Liver (tissue), 9 donors: Measurements from ENCODE around the gene RALGAPA2. TPM values are rescaled to one million over a fixed set of nuclear protein-coding genes. Genes with fewer than 3 reads are reported as not detected.

Source experiments
- DNase-seq: peaks from one replicate; pipeline ENCODE4 v3.0.0-alpha.2; 2017; ENCODE audit warnings: low spot score
- H3K27ac ChIP-seq, 2 donors: one replicate each; pipeline ENCODE4 v1.7.0; 2013; ENCODE audit warnings: inconsistent platforms in 2 of 2, low read length in 2 of 2, control low read depth in 1 of 2, low read depth in 1 of 2, mild to moderate bottlenecking in 1 of 2
- H3K27me3 ChIP-seq, 4 donors: one replicate each; pipeline versions ENCODE4 v1.6.1 to v1.7.0; 2013; ENCODE audit warnings: low read length in 3 of 4, inconsistent platforms in 1 of 4, mild to moderate bottlenecking in 1 of 4, moderate library complexity in 1 of 4; ENCODE audit not compliant: control insufficient read depth in 4 of 4, insufficient read depth in 4 of 4
- H3K36me3 ChIP-seq, 4 donors: one replicate each; pipeline versions ENCODE4 v1.6.1 to v1.7.0; 2013; ENCODE audit warnings: low read length in 3 of 4, mild to moderate bottlenecking in 3 of 4, low read depth in 1 of 4, moderate library complexity in 1 of 4; ENCODE audit not compliant: control insufficient read depth in 4 of 4, insufficient read depth in 3 of 4
- H3K4me1 ChIP-seq, 4 donors: one replicate each; pipeline versions ENCODE4 v1.6.1 to v1.7.0; 2013; ENCODE audit warnings: low read length in 3 of 4, mild to moderate bottlenecking in 3 of 4, moderate library complexity in 1 of 4; ENCODE audit not compliant: control insufficient read depth in 4 of 4, insufficient read depth in 4 of 4
- H3K4me3 ChIP-seq, 3 donors: one replicate each; pipeline versions ENCODE4 v1.6.1 to v1.7.0; 2013; ENCODE audit warnings: low read length in 3 of 3, control low read depth in 1 of 3, low read depth in 1 of 3, mild to moderate bottlenecking in 1 of 3
- H3K9ac ChIP-seq, 2 donors: one replicate each; pipeline ENCODE4 v1.7.0; 2013; ENCODE audit warnings: low read length in 2 of 2, mild to moderate bottlenecking in 2 of 2, moderate library complexity in 2 of 2, control low read depth in 1 of 2, low read depth in 1 of 2
- H3K9me3 ChIP-seq, 4 donors: one replicate each; pipeline versions ENCODE4 v1.6.1 to v1.7.0; 2013; ENCODE audit warnings: low read length in 3 of 4; ENCODE audit not compliant: control insufficient read depth in 4 of 4
- EGR1 ChIP-seq, 2 donors: IDR thresholded peaks; 2 replicates each; pipeline ENCODE4 v1.6.1; 2016 to 2018; ENCODE audit warnings: antibody characterized with exemption in 2 of 2, low read depth in 2 of 2
- FOXA1 ChIP-seq: IDR thresholded peaks from 2 replicates; pipeline ENCODE4 v1.6.1; 2016; ENCODE audit warnings: antibody characterized with exemption
- FOXA2 ChIP-seq: IDR thresholded peaks from 2 replicates; pipeline ENCODE4 v1.6.1; 2016; ENCODE audit warnings: antibody characterized with exemption
- GABPA ChIP-seq, 2 donors: IDR thresholded peaks in 1 of 2; conservative IDR thresholded peaks in 1 of 2; 2 replicates each; pipeline ENCODE4 v1.6.1; 2016; ENCODE audit warnings: antibody characterized with exemption in 2 of 2, mild to moderate bottlenecking in 1 of 2, moderate library complexity in 1 of 2
- HNF4A ChIP-seq, 2 donors: conservative IDR thresholded peaks; 2 replicates each; pipeline ENCODE4 v1.6.1; 2016; ENCODE audit warnings: antibody characterized with exemption in 2 of 2, mild to moderate bottlenecking in 2 of 2
- HNF4G ChIP-seq: IDR thresholded peaks from 2 replicates; pipeline ENCODE4 v1.6.1; 2016; ENCODE audit warnings: antibody characterized with exemption
- JUND ChIP-seq, 2 donors: IDR thresholded peaks; 2 replicates each; pipeline ENCODE4 v1.6.1; 2016; ENCODE audit warnings: antibody characterized with exemption in 2 of 2
- RAD21 ChIP-seq, 2 donors: IDR thresholded peaks; 2 replicates each; pipeline ENCODE4 v1.6.1; 2016; ENCODE audit warnings: antibody characterized with exemption in 2 of 2, mild to moderate bottlenecking in 2 of 2
- RXRA ChIP-seq, 2 donors: IDR thresholded peaks; 2 replicates each; pipeline ENCODE4 v1.6.1; 2017 to 2018; ENCODE audit warnings: antibody characterized with exemption in 2 of 2, mild to moderate bottlenecking in 1 of 2
- SP1 ChIP-seq: IDR thresholded peaks from 2 replicates; pipeline ENCODE4 v1.6.1; 2018; ENCODE audit warnings: antibody characterized with exemption, mild to moderate bottlenecking
- TAF1 ChIP-seq: conservative IDR thresholded peaks from 2 replicates; pipeline ENCODE4 v1.6.1; 2016; ENCODE audit warnings: antibody characterized with exemption, mild to moderate bottlenecking
- YY1 ChIP-seq: IDR thresholded peaks from 2 replicates; pipeline ENCODE4 v1.6.1; 2016; ENCODE audit warnings: antibody characterized with exemption, mild to moderate bottlenecking
- WGBS: extraction: QIAGEN DNeasy Blood & Tissue Kit; methylation state at CpG from one replicate; pipeline ENCODE4 v1.1.7; 2013; 5-methylcytosine and 5-hydroxymethylcytosine counted together
- polyA plus RNA-seq, 2 donors: library from polyadenylated mRNA; stranded (reverse) in 1 of 2; unstranded in 1 of 2; fragments of 200-250 nt in 1 of 2; fragments of >200 nt in 1 of 2; fragmentation: Nextera tagmentation in 1 of 2; extraction: Ambion mirVana in 1 of 2; gene quantifications; one replicate each; pipeline versions ENCODE4 v1.2.1 to v1.2.3, GENCODE V29; 2013 to 2015
- total RNA-seq, 2 donors: library from RNA; depleted of rRNA; stranded (reverse); fragments of >200 nt; gene quantifications; one replicate each; pipeline ENCODE4 v1.2.3, GENCODE V29; 2014
- TF ChIP-seq, protein P1 (sequence below): IDR thresholded peaks from 2 replicates; pipeline ENCODE4 v1.6.1; 2016; ENCODE audit warnings: antibody characterized with exemption, mild to moderate bottlenecking
- TF ChIP-seq, protein P2 (sequence below): IDR thresholded peaks from 2 replicates; pipeline ENCODE4 v1.6.1; 2016; ENCODE audit warnings: antibody characterized with exemption
- TF ChIP-seq, protein P3 (sequence below): fragments of 150-350 bp; IDR thresholded peaks from 2 replicates; pipeline ENCODE4 v1.5.1; 2017; ENCODE audit warnings: improper control_type of control experiment, low read depth, low read length; ENCODE audit not compliant: missing input control
- TF ChIP-seq, protein P4 (sequence below): IDR thresholded peaks from 2 replicates; pipeline ENCODE4 v1.6.1; 2016; ENCODE audit warnings: antibody characterized with exemption
- TF ChIP-seq, protein P5 (sequence below): IDR thresholded peaks from 2 replicates; pipeline ENCODE4 v1.6.1; 2016; ENCODE audit warnings: antibody characterized with exemption
- donor health status: healthy.
- donor health status: healthy.
- donor health status: healthy.
- donor health status: healthy.
- donor health status: healthy.

The RALGAPA2 gene
- total and polyA plus RNA-seq, 4 donors = 14.8 to 89.9 (median 25.1) TPM

DNA sequence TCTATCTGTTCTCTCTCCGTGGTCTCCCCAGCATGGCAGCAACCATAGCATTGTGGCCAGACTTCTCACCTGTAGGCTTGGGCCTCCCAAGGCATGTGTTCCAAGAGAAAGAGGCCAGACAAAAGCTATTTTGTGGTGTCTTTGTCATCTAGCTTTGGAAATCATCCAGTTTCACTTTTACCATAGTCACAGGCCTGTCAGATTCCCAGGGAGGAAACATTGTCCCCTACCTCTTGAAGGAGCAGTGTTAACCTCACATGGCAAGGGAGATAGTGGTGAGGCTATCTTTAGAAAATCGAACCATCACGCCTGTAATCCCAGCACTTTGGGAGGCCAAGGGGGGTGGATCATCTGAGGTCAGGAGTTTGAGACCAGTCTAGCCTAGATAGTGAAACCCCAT, 42.3 kb upstream of the RALGAPA2 start:
- TF ChIP-seq RXRA (IDR thresholded peaks at IDR 0.05) (no peak), TAF1 (no peak), RAD21 (IDR thresholded peaks at IDR 0.05) (no peak), JUND (IDR thresholded peaks at IDR 0.05) (no peak), GABPA (IDR thresholded peaks at IDR 0.05 in 1 of 2, conservative IDR thresholded peaks at IDR 0.05 in 1 of 2) (no peak), HNF4G (no peak), YY1 (no peak), FOXA1 (no peak), EGR1 (IDR thresholded peaks at IDR 0.05; ENCODE audit: low read depth in 2 of 2) (no peak), SP1 (no peak)
- TF ChIP-seq, protein P1, sequence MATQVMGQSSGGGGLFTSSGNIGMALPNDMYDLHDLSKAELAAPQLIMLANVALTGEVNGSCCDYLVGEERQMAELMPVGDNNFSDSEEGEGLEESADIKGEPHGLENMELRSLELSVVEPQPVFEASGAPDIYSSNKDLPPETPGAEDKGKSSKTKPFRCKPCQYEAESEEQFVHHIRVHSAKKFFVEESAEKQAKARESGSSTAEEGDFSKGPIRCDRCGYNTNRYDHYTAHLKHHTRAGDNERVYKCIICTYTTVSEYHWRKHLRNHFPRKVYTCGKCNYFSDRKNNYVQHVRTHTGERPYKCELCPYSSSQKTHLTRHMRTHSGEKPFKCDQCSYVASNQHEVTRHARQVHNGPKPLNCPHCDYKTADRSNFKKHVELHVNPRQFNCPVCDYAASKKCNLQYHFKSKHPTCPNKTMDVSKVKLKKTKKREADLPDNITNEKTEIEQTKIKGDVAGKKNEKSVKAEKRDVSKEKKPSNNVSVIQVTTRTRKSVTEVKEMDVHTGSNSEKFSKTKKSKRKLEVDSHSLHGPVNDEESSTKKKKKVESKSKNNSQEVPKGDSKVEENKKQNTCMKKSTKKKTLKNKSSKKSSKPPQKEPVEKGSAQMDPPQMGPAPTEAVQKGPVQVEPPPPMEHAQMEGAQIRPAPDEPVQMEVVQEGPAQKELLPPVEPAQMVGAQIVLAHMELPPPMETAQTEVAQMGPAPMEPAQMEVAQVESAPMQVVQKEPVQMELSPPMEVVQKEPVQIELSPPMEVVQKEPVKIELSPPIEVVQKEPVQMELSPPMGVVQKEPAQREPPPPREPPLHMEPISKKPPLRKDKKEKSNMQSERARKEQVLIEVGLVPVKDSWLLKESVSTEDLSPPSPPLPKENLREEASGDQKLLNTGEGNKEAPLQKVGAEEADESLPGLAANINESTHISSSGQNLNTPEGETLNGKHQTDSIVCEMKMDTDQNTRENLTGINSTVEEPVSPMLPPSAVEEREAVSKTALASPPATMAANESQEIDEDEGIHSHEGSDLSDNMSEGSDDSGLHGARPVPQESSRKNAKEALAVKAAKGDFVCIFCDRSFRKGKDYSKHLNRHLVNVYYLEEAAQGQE = no peak
- TF ChIP-seq, protein P2, sequence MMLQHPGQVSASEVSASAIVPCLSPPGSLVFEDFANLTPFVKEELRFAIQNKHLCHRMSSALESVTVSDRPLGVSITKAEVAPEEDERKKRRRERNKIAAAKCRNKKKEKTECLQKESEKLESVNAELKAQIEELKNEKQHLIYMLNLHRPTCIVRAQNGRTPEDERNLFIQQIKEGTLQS = no peak
- TF ChIP-seq, protein P3, sequence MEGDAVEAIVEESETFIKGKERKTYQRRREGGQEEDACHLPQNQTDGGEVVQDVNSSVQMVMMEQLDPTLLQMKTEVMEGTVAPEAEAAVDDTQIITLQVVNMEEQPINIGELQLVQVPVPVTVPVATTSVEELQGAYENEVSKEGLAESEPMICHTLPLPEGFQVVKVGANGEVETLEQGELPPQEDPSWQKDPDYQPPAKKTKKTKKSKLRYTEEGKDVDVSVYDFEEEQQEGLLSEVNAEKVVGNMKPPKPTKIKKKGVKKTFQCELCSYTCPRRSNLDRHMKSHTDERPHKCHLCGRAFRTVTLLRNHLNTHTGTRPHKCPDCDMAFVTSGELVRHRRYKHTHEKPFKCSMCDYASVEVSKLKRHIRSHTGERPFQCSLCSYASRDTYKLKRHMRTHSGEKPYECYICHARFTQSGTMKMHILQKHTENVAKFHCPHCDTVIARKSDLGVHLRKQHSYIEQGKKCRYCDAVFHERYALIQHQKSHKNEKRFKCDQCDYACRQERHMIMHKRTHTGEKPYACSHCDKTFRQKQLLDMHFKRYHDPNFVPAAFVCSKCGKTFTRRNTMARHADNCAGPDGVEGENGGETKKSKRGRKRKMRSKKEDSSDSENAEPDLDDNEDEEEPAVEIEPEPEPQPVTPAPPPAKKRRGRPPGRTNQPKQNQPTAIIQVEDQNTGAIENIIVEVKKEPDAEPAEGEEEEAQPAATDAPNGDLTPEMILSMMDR = no peak
- TF ChIP-seq, protein P4, sequence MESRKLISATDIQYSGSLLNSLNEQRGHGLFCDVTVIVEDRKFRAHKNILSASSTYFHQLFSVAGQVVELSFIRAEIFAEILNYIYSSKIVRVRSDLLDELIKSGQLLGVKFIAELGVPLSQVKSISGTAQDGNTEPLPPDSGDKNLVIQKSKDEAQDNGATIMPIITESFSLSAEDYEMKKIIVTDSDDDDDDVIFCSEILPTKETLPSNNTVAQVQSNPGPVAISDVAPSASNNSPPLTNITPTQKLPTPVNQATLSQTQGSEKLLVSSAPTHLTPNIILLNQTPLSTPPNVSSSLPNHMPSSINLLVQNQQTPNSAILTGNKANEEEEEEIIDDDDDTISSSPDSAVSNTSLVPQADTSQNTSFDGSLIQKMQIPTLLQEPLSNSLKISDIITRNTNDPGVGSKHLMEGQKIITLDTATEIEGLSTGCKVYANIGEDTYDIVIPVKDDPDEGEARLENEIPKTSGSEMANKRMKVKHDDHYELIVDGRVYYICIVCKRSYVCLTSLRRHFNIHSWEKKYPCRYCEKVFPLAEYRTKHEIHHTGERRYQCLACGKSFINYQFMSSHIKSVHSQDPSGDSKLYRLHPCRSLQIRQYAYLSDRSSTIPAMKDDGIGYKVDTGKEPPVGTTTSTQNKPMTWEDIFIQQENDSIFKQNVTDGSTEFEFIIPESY = no peak
- TF ChIP-seq, protein P5, sequence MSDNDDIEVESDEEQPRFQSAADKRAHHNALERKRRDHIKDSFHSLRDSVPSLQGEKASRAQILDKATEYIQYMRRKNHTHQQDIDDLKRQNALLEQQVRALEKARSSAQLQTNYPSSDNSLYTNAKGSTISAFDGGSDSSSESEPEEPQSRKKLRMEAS = no peak
- Histone ChIP-seq H3K27ac (no peak overlapping the region), H3K9me3 (no peaks in the 10 kb centered on the region), H3K4me1 (peaks cover 12 to 33% (median 19%) of the 10 kb centered on the region in 4 donors), H3K9ac (no peak overlapping the region), H3K36me3 (no peaks in the 10 kb centered on the region), H3K4me3 (no peak overlapping the region), H3K27me3 (no peaks in the 10 kb centered on the region)
- no peak for DNase-seq
- 85% methylated on average over 3 of the region's 3 CpGs for WGBS

DNA sequence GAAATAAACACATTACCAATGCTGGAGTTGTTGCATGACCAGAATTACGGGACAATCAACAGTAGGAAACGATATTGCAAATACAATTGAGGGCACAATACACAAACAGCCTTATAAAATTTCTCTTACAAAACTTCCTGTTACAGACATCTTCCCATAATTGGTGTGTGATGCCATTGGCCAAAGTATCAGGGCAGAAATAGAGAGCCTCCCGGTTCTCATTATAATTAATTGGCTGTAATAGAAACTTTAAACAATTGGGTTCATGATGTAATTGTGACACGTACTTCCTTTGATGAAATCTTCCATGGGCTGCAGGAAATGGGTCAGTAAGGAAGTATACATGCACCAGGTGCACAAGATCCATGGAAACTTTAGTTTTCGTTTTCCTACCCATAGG, 40.3 kb upstream of the RALGAPA2 start:
- Histone ChIP-seq H3K4me1 (peaks cover 5 to 18% (median 13%) of the 10 kb centered on the region in 4 donors), H3K36me3 (no peaks in the 10 kb centered on the region), H3K27ac (no peak overlapping the region), H3K9ac (no peak overlapping the region), H3K9me3 (no peaks in the 10 kb centered on the region), H3K27me3 (no peaks in the 10 kb centered on the region), H3K4me3 (no peak overlapping the region)
- DNase-seq = no peak
- TF ChIP-seq HNF4A (conservative IDR thresholded peaks at IDR 0.05) (no peak), JUND (IDR thresholded peaks at IDR 0.05) (no peak), FOXA2 (no peak), RAD21 (IDR thresholded peaks at IDR 0.05) (no peak), HNF4G (no peak)
- TF ChIP-seq, protein P2 = no peak
- WGBS = 63% methylated on average over 5 of the region's 5 CpGs
